Liver (tissue), 9 donors: ENCODE measurements around the gene ARL3. TPM values are rescaled to one million over a fixed set of nuclear protein-coding genes. Genes with fewer than 3 reads are reported as not detected.

Experiments used
- DNase-seq: peaks from one replicate; pipeline ENCODE4 v3.0.0-alpha.2; 2017; ENCODE audit warnings: low spot score
- H3K27ac ChIP-seq, 2 donors: one replicate each; pipeline ENCODE4 v1.7.0; 2013; ENCODE audit warnings: inconsistent platforms in 2 of 2, low read length in 2 of 2, control low read depth in 1 of 2, low read depth in 1 of 2, mild to moderate bottlenecking in 1 of 2
- H3K27me3 ChIP-seq, 4 donors: one replicate each; pipeline versions ENCODE4 v1.6.1 to v1.7.0; 2013; ENCODE audit warnings: low read length in 3 of 4, inconsistent platforms in 1 of 4, mild to moderate bottlenecking in 1 of 4, moderate library complexity in 1 of 4; ENCODE audit not compliant: control insufficient read depth in 4 of 4, insufficient read depth in 4 of 4
- H3K36me3 ChIP-seq, 4 donors: one replicate each; pipeline versions ENCODE4 v1.6.1 to v1.7.0; 2013; ENCODE audit warnings: low read length in 3 of 4, mild to moderate bottlenecking in 3 of 4, low read depth in 1 of 4, moderate library complexity in 1 of 4; ENCODE audit not compliant: control insufficient read depth in 4 of 4, insufficient read depth in 3 of 4
- H3K4me1 ChIP-seq, 4 donors: one replicate each; pipeline versions ENCODE4 v1.6.1 to v1.7.0; 2013; ENCODE audit warnings: low read length in 3 of 4, mild to moderate bottlenecking in 3 of 4, moderate library complexity in 1 of 4; ENCODE audit not compliant: control insufficient read depth in 4 of 4, insufficient read depth in 4 of 4
- H3K4me3 ChIP-seq, 3 donors: one replicate each; pipeline versions ENCODE4 v1.6.1 to v1.7.0; 2013; ENCODE audit warnings: low read length in 3 of 3, control low read depth in 1 of 3, low read depth in 1 of 3, mild to moderate bottlenecking in 1 of 3
- H3K9ac ChIP-seq, 2 donors: one replicate each; pipeline ENCODE4 v1.7.0; 2013; ENCODE audit warnings: low read length in 2 of 2, mild to moderate bottlenecking in 2 of 2, moderate library complexity in 2 of 2, control low read depth in 1 of 2, low read depth in 1 of 2
- H3K9me3 ChIP-seq, 4 donors: one replicate each; pipeline versions ENCODE4 v1.6.1 to v1.7.0; 2013; ENCODE audit warnings: low read length in 3 of 4; ENCODE audit not compliant: control insufficient read depth in 4 of 4
- ATF3 ChIP-seq: IDR thresholded peaks from 2 replicates; pipeline ENCODE4 v1.6.1; 2016; ENCODE audit warnings: antibody characterized with exemption
- CTCF ChIP-seq: fragments of 150-350 bp; IDR thresholded peaks from 2 replicates; pipeline ENCODE4 v1.5.1; 2017; ENCODE audit warnings: improper control_type of control experiment, low read depth, low read length; ENCODE audit not compliant: missing input control
- EGR1 ChIP-seq, 2 donors: IDR thresholded peaks; 2 replicates each; pipeline ENCODE4 v1.6.1; 2016 to 2018; ENCODE audit warnings: antibody characterized with exemption in 2 of 2, low read depth in 2 of 2
- FOXA1 ChIP-seq: IDR thresholded peaks from 2 replicates; pipeline ENCODE4 v1.6.1; 2016; ENCODE audit warnings: antibody characterized with exemption
- FOXA2 ChIP-seq: IDR thresholded peaks from 2 replicates; pipeline ENCODE4 v1.6.1; 2016; ENCODE audit warnings: antibody characterized with exemption
- GABPA ChIP-seq, 2 donors: IDR thresholded peaks in 1 of 2; conservative IDR thresholded peaks in 1 of 2; 2 replicates each; pipeline ENCODE4 v1.6.1; 2016; ENCODE audit warnings: antibody characterized with exemption in 2 of 2, mild to moderate bottlenecking in 1 of 2, moderate library complexity in 1 of 2
- HNF4A ChIP-seq, 2 donors: conservative IDR thresholded peaks; 2 replicates each; pipeline ENCODE4 v1.6.1; 2016; ENCODE audit warnings: antibody characterized with exemption in 2 of 2, mild to moderate bottlenecking in 2 of 2
- HNF4G ChIP-seq: IDR thresholded peaks from 2 replicates; pipeline ENCODE4 v1.6.1; 2016; ENCODE audit warnings: antibody characterized with exemption
- JUND ChIP-seq, 2 donors: IDR thresholded peaks; 2 replicates each; pipeline ENCODE4 v1.6.1; 2016; ENCODE audit warnings: antibody characterized with exemption in 2 of 2
- MAX ChIP-seq: IDR thresholded peaks from 2 replicates; pipeline ENCODE4 v1.6.1; 2016; ENCODE audit warnings: antibody characterized with exemption
- NR2F2 ChIP-seq: IDR thresholded peaks from 2 replicates; pipeline ENCODE4 v1.6.1; 2016; ENCODE audit warnings: antibody characterized with exemption
- RAD21 ChIP-seq, 2 donors: IDR thresholded peaks; 2 replicates each; pipeline ENCODE4 v1.6.1; 2016; ENCODE audit warnings: antibody characterized with exemption in 2 of 2, mild to moderate bottlenecking in 2 of 2
- RXRA ChIP-seq, 2 donors: IDR thresholded peaks; 2 replicates each; pipeline ENCODE4 v1.6.1; 2017 to 2018; ENCODE audit warnings: antibody characterized with exemption in 2 of 2, mild to moderate bottlenecking in 1 of 2
- SP1 ChIP-seq: IDR thresholded peaks from 2 replicates; pipeline ENCODE4 v1.6.1; 2018; ENCODE audit warnings: antibody characterized with exemption, mild to moderate bottlenecking
- TAF1 ChIP-seq: conservative IDR thresholded peaks from 2 replicates; pipeline ENCODE4 v1.6.1; 2016; ENCODE audit warnings: antibody characterized with exemption, mild to moderate bottlenecking
- YY1 ChIP-seq: IDR thresholded peaks from 2 replicates; pipeline ENCODE4 v1.6.1; 2016; ENCODE audit warnings: antibody characterized with exemption, mild to moderate bottlenecking
- WGBS: extraction: QIAGEN DNeasy Blood & Tissue Kit; methylation state at CpG from one replicate; pipeline ENCODE4 v1.1.7; 2013; 5-methylcytosine and 5-hydroxymethylcytosine counted together
- polyA plus RNA-seq, 2 donors: library from polyadenylated mRNA; stranded (reverse) in 1 of 2; unstranded in 1 of 2; fragments of 200-250 nt in 1 of 2; fragments of >200 nt in 1 of 2; fragmentation: Nextera tagmentation in 1 of 2; extraction: Ambion mirVana in 1 of 2; gene quantifications; one replicate each; pipeline versions ENCODE4 v1.2.1 to v1.2.3, GENCODE V29; 2013 to 2015
- total RNA-seq, 2 donors: library from RNA; depleted of rRNA; stranded (reverse); fragments of >200 nt; gene quantifications; one replicate each; pipeline ENCODE4 v1.2.3, GENCODE V29; 2014
- TF ChIP-seq, protein P1 (sequence below): IDR thresholded peaks from 2 replicates; pipeline ENCODE4 v1.6.1; 2016; ENCODE audit warnings: antibody characterized with exemption
- TF ChIP-seq, protein P2 (sequence below): IDR thresholded peaks from 2 replicates; pipeline ENCODE4 v1.6.1; 2016; ENCODE audit warnings: antibody characterized with exemption, mild to moderate bottlenecking
- donor health status: healthy.
- donor health status: healthy.
- donor health status: healthy.
- donor health status: healthy.
- donor health status: healthy.

ARL3 gene
- total and polyA plus RNA-seq, 4 donors = 1.0 to 2.5 (median 2.3) TPM

DNA sequence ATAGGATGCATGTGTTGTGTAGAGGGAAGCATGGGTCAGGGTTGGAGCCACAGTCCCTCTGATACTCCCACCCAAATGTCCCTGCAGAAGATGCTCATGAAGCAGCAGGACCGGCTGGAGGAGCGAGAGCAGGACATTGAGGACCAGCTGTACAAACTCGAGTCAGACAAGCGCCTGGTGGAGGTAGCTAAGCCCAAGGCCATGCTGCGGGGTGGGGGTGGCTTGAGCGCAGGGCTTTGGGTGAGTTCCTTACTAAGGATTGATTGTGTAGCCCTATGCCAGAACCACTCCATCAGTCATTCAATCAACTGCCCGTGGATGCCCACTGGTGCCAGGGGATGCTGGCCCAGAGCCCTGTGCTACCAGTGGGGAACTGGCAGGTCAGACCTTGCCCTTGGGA lies 59.6 kb downstream of the ARL3 start:
- TF ChIP-seq NR2F2 (no peak), HNF4G (no peak), GABPA (IDR thresholded peaks at IDR 0.05 in 1 of 2, conservative IDR thresholded peaks at IDR 0.05 in 1 of 2) (no peak), YY1 (no peak), EGR1 (IDR thresholded peaks at IDR 0.05; ENCODE audit: low read depth in 2 of 2) (no peak), JUND (IDR thresholded peaks at IDR 0.05) (no peak), MAX (no peak), HNF4A (conservative IDR thresholded peaks at IDR 0.05) (no peak), RAD21 (IDR thresholded peaks at IDR 0.05) (no peak), TAF1 (no peak), FOXA1 (no peak), ATF3 (no peak), SP1 (no peak), CTCF (no peak), FOXA2 (no peak)
- TF ChIP-seq, protein P1, sequence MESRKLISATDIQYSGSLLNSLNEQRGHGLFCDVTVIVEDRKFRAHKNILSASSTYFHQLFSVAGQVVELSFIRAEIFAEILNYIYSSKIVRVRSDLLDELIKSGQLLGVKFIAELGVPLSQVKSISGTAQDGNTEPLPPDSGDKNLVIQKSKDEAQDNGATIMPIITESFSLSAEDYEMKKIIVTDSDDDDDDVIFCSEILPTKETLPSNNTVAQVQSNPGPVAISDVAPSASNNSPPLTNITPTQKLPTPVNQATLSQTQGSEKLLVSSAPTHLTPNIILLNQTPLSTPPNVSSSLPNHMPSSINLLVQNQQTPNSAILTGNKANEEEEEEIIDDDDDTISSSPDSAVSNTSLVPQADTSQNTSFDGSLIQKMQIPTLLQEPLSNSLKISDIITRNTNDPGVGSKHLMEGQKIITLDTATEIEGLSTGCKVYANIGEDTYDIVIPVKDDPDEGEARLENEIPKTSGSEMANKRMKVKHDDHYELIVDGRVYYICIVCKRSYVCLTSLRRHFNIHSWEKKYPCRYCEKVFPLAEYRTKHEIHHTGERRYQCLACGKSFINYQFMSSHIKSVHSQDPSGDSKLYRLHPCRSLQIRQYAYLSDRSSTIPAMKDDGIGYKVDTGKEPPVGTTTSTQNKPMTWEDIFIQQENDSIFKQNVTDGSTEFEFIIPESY = no peak
- TF ChIP-seq, protein P2, sequence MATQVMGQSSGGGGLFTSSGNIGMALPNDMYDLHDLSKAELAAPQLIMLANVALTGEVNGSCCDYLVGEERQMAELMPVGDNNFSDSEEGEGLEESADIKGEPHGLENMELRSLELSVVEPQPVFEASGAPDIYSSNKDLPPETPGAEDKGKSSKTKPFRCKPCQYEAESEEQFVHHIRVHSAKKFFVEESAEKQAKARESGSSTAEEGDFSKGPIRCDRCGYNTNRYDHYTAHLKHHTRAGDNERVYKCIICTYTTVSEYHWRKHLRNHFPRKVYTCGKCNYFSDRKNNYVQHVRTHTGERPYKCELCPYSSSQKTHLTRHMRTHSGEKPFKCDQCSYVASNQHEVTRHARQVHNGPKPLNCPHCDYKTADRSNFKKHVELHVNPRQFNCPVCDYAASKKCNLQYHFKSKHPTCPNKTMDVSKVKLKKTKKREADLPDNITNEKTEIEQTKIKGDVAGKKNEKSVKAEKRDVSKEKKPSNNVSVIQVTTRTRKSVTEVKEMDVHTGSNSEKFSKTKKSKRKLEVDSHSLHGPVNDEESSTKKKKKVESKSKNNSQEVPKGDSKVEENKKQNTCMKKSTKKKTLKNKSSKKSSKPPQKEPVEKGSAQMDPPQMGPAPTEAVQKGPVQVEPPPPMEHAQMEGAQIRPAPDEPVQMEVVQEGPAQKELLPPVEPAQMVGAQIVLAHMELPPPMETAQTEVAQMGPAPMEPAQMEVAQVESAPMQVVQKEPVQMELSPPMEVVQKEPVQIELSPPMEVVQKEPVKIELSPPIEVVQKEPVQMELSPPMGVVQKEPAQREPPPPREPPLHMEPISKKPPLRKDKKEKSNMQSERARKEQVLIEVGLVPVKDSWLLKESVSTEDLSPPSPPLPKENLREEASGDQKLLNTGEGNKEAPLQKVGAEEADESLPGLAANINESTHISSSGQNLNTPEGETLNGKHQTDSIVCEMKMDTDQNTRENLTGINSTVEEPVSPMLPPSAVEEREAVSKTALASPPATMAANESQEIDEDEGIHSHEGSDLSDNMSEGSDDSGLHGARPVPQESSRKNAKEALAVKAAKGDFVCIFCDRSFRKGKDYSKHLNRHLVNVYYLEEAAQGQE = no peak
- Histone ChIP-seq H3K9ac (no peak overlapping the region), H3K27ac (no peak overlapping the region), H3K36me3 (peaks cover 15 to 49% (median 30%) of the 10 kb centered on the region in 4 donors), H3K4me1 (peaks cover 2 to 35% (median 18%) of the 10 kb centered on the region in 4 donors), H3K27me3 (no peaks in the 10 kb centered on the region), H3K9me3 (no peaks in the 10 kb centered on the region), H3K4me3 (no peak overlapping the region)
- DNase-seq = no peak
- 84% methylated on average over 7 of the region's 7 CpGs for WGBS

- peaks cover 17 to 47% (median 26%) of the 10 kb centered on the region in 4 donors for H3K4me1 ChIP-seq
- no peak overlapping the region for H3K27ac ChIP-seq
- no peaks in the 10 kb centered on the region for H3K9me3 ChIP-seq
- no peak overlapping the region for H3K4me3 ChIP-seq
- no peak for DNase-seq
- no peak overlapping the region for H3K9ac ChIP-seq
- no peaks in the 10 kb centered on the region for H3K27me3 ChIP-seq
- H3K36me3 ChIP-seq = peaks cover 15 to 45% (median 30%) of the 10 kb centered on the region in 4 donors
- 94% methylated on average over 1 of the region's 1 CpG for WGBS
- TF ChIP-seq FOXA1 (no peak), NR2F2 (no peak), CTCF (no peak), TAF1 (no peak), EGR1 (IDR thresholded peaks at IDR 0.05; ENCODE audit: low read depth in 2 of 2) (no peak), YY1 (no peak), SP1 (no peak), RXRA (IDR thresholded peaks at IDR 0.05) (no peak), RAD21 (IDR thresholded peaks at IDR 0.05) (no peak), MAX (no peak)
- TF ChIP-seq, protein P2 = no peak
These were observed 61.1 kb downstream of the ARL3 start for GRCh38 chr10:102653060-102653459.
